Endothelial cell of umbilical vein (primary cell): Measurements from ENCODE around the gene TBC1D16. TPM values are rescaled to one million over a fixed set of nuclear protein-coding genes. Genes with fewer than 3 reads are reported as not detected.

Experiments used
- BruUV-seq: library from RNA; stranded (reverse); fragments of 400-500 nt; replicated peaks from 2 replicates; lab custom pipeline; 2021; lab: Mats Ljungman, UMichigan
- CTCF ChIA-PET: fragments of 300-600, 350-600 bp; sonication (Branson Sonifier 250); formaldehyde crosslinking; loops from one replicate; lab custom pipeline; 2021; ENCODE audit warnings: antibody characterized with exemption, inconsistent platforms; lab: Charles Lee
- POLR2A ChIA-PET: fragments of 300-600, 350-600 bp; sonication (Branson Sonifier 250); formaldehyde crosslinking; loops from one replicate; lab custom pipeline; 2021; ENCODE audit warnings: antibody characterized with exemption, inconsistent platforms; lab: Charles Lee
- DNase-seq: peaks from one replicate; pipeline ENCODE4 v3.0.0-alpha.2; 2011; ENCODE audit warnings: low read depth, low spot score
- FAIRE-seq: peaks from 2 replicates; lab custom pipeline; 2011; peaks lifted over from hg19 to GRCh38; lab: Jason Lieb, UNC
- H2AFZ ChIP-seq: 2 replicates; pipeline ENCODE4 v1.6.0; 2012; ENCODE audit warnings: low read depth, low read length, control low read depth, inconsistent platforms
- H3K27ac ChIP-seq: 2 replicates; pipeline ENCODE4 v1.5.1; 2011; ENCODE audit warnings: low read depth, mild to moderate bottlenecking, control low read depth, low read length, moderate library complexity; ENCODE audit not compliant: insufficient read depth
- H3K27me3 ChIP-seq, 2 experiments: 2 replicates each; pipeline versions ENCODE4 v1.6.0 to v1.6.1; 2011; ENCODE audit warnings: low read length in 2 of 2, mixed read lengths in 1 of 2; ENCODE audit not compliant: control insufficient read depth in 2 of 2, insufficient read depth in 2 of 2
- H3K36me3 ChIP-seq, 2 experiments: 2 replicates in 1 of 2; 3 replicates in 1 of 2; pipeline ENCODE4 v1.5.1; 2011; ENCODE audit warnings: low read length in 2 of 2, mild to moderate bottlenecking in 1 of 2, moderate library complexity in 1 of 2; ENCODE audit not compliant: control insufficient read depth in 2 of 2, insufficient read depth in 2 of 2; ENCODE audit errors: extremely low read depth in 1 of 2
- H3K4me1 ChIP-seq: 3 replicates; pipeline ENCODE4 v1.5.1; 2011; ENCODE audit warnings: mild to moderate bottlenecking, low read length; ENCODE audit not compliant: control insufficient read depth, insufficient read depth; ENCODE audit errors: extremely low read depth
- H3K4me2 ChIP-seq: 2 replicates; pipeline ENCODE4 v1.6.1; 2011; ENCODE audit warnings: low read length, control low read depth, mixed read lengths; ENCODE audit not compliant: insufficient read depth
- H3K4me3 ChIP-seq, 3 experiments: fragments of 200-600 bp in 1 of 3; sonication (generic), shearing (Covaris generic) in 1 of 3; replicated peaks in 1 of 3; 2 replicates each; pipeline ENCODE4 v1.5.1; 2011 to 2016; ENCODE audit warnings: control low read depth in 3 of 3, low read length in 3 of 3, mild to moderate bottlenecking in 2 of 3, inconsistent platforms in 1 of 3, low read depth in 1 of 3, moderate library complexity in 1 of 3; ENCODE audit not compliant: insufficient read depth in 1 of 3
- H3K79me2 ChIP-seq: 2 replicates; pipeline ENCODE4 v1.6.0; 2012; ENCODE audit warnings: low read length, inconsistent platforms; ENCODE audit not compliant: control insufficient read depth, insufficient read depth
- H3K9ac ChIP-seq: replicated peaks from 2 replicates; pipeline ENCODE3; 2011; ENCODE audit warnings: low read length, control low read depth; ENCODE audit not compliant: insufficient read depth; ENCODE audit errors: extremely low read depth
- H3K9me1 ChIP-seq: replicated peaks from 3 replicates; pipeline ENCODE4 v1.6.0; 2011; ENCODE audit warnings: mild to moderate bottlenecking, low read length; ENCODE audit not compliant: control insufficient read depth, insufficient read depth; ENCODE audit errors: extremely low read depth
- H3K9me3 ChIP-seq: replicated peaks from 2 replicates; pipeline ENCODE4 v1.5.1; 2012; ENCODE audit warnings: low read length, inconsistent platforms; ENCODE audit not compliant: control insufficient read depth, insufficient read depth
- H4K20me1 ChIP-seq: replicated peaks from 2 replicates; pipeline ENCODE3; 2011; ENCODE audit warnings: mild to moderate bottlenecking, low read length; ENCODE audit not compliant: control insufficient read depth, insufficient read depth; ENCODE audit errors: extremely low read depth
- CTCF ChIP-seq, 2 donors: IDR thresholded peaks; 1 replicate in 1 of 2; 2 replicates in 1 of 2; pipeline ENCODE4 v1.5.1; 2011; ENCODE audit warnings: low read length in 2 of 2, mild to moderate bottlenecking in 2 of 2, moderate library complexity in 2 of 2, control low read depth in 1 of 2, inconsistent platforms in 1 of 2, low read depth in 1 of 2; ENCODE audit not compliant: insufficient read depth in 1 of 2; ENCODE audit errors: extremely low read depth in 1 of 2
- EZH2 ChIP-seq: IDR thresholded peaks from 2 replicates; pipeline ENCODE4 v1.6.1; 2012; ENCODE audit warnings: borderline replicate concordance, low read depth, mild to moderate bottlenecking, moderate library complexity, low read length, inconsistent platforms; ENCODE audit not compliant: severe bottlenecking
- FOS ChIP-seq: IDR thresholded peaks from 2 replicates; pipeline ENCODE4 v1.6.1; 2011; ENCODE audit warnings: mild to moderate bottlenecking, low read length, moderate library complexity, borderline replicate concordance; ENCODE audit not compliant: insufficient read depth
- GATA2 ChIP-seq: IDR thresholded peaks from 2 replicates; pipeline ENCODE4 v1.7.0; 2011; ENCODE audit warnings: low read depth, mild to moderate bottlenecking, moderate library complexity, mixed read lengths, low read length; ENCODE audit not compliant: insufficient read length, insufficient read depth
- JUN ChIP-seq: IDR thresholded peaks from 2 replicates; pipeline ENCODE4 v1.6.1; 2011; ENCODE audit warnings: borderline replicate concordance, low read depth; ENCODE audit not compliant: insufficient read length, insufficient read depth
- MYC ChIP-seq: IDR thresholded peaks from one replicate; pipeline ENCODE4 v1.6.1; 2011; ENCODE audit warnings: mild to moderate bottlenecking, low read depth, low read length
- POLR2A ChIP-seq: IDR thresholded peaks from 2 replicates; pipeline ENCODE4 v1.6.1; 2012; ENCODE audit warnings: low read depth, mild to moderate bottlenecking, control low read depth, low read length
- POLR2AphosphoS5 ChIP-seq: IDR thresholded peaks from 2 replicates; pipeline ENCODE4 v1.6.1; 2012; ENCODE audit warnings: low read depth, mild to moderate bottlenecking, control low read depth, low read length, moderate library complexity; ENCODE audit not compliant: insufficient read depth
- dilution Hi-C: fragments of 300-500 bp; cut with MboI; formaldehyde crosslinking; loops from one replicate; pipeline ENCODE4 v1.15.0; 2019; ENCODE audit warnings: low sequenced_read_pairs; ENCODE audit not compliant: extremely low pct_ligation_motif_present
- intact Hi-C: fragments of 100-400 bp; cut with micrococcal nuclease; formaldehyde crosslinking; loops from one replicate; pipeline ENCODE4 v1.10.0; 2022
- polyA plus RNA-seq, 4 experiments: library from polyadenylated mRNA; depleted of rRNA in 3 of 4; stranded (reverse) in 3 of 4; unstranded in 1 of 4; fragments of >200 nt; gene quantifications; 2 replicates each; pipeline versions ENCODE4 v1.2.1 to v1.2.3, GENCODE V29; 2011 to 2012; ENCODE audit warnings: missing spikeins in 1 of 4
- total RNA-seq: library from RNA; stranded (reverse); gene quantifications from 2 replicates; pipeline ENCODE4 v1.2.3, GENCODE V29; 2021
- TF ChIP-seq, protein P1 (sequence below): IDR thresholded peaks from 2 replicates; pipeline ENCODE4 v1.6.1; 2011; ENCODE audit not compliant: insufficient read depth, insufficient read length

TBC1D16 gene
- total and polyA plus RNA-seq, 2 donors (not counting 3 experiments of a cell fraction or from before 2014, with no cell fraction given), result 12.9 to 48.6 TPM

DNA sequence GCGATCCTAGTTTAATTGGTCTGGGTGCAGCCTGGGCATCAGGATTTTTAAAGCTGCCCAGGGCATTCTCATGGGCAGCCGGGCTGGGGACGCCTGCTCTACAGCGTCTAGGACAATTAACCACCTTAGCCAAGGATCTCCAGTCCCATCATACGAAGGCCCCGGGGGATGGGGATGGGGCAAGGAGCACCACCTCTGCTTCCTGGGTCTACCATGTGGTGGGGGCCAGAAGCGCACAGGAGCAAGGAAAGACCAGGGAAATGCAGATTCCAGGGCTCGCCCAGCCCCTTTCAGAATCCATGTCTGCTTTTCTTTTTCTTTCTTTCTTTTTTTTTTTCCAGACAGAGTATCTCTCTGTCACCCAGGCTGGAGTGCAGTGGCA lies 29.3 kb downstream of the TBC1D16 start:
- Histone ChIP-seq H4K20me1 (no peaks in the 10 kb centered on the region), H3K9me1 (no peaks in the 10 kb centered on the region), H3K27ac (no peak overlapping the region), H3K9ac (no peak overlapping the region), H3K36me3 (peaks cover 2 to 28% of the 10 kb centered on the region in 2 experiments), H3K27me3 (no peaks in the 10 kb centered on the region), H3K9me3 (no peaks in the 10 kb centered on the region), H3K4me1 (no peaks in the 10 kb centered on the region), H3K4me3 (no peak overlapping the region), H3K4me2 (no peak overlapping the region), H2AFZ (no peak overlapping the region), H3K79me2 (no peaks in the 10 kb centered on the region)
- TF ChIP-seq MYC (no peak), JUN (no peak), POLR2A (no peak), EZH2 (no peak), CTCF (IDR thresholded peaks at IDR 0.05; ENCODE audit: extremely low read depth in 1 of 2, insufficient read depth in 1 of 2, low read depth in 1 of 2, low read length in 2 of 2) (no peak), FOS (no peak), GATA2 (no peak), POLR2AphosphoS5 (no peak)
- TF ChIP-seq, protein P1, sequence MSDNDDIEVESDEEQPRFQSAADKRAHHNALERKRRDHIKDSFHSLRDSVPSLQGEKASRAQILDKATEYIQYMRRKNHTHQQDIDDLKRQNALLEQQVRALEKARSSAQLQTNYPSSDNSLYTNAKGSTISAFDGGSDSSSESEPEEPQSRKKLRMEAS, result no peak
- no peak for FAIRE-seq
- dilution Hi-C loops (no loop called here), intact Hi-C loops (loop anchor here (5.0 kb wide), 1 partner anchor 116 kb away; no protein-coding TSS in a partner anchor)
- ChIA-PET CTCF (interaction anchor here (0.5 to 7.2 kb wide), 12 partner anchors 10 to 167 kb away, joined by 3 to 70 read pairs (median 4); partner anchors contain the start of genes CBX4 and GAA), POLR2A (no interaction called here)
- no TSS peak for BruUV-seq
- DNase-seq, result no peak
